ENCODE measurements around the gene SERPING1. TPM values are rescaled to one million over a fixed set of nuclear protein-coding genes. Genes with fewer than 3 reads are reported as not detected.

The SERPING1 gene
- total RNA-seq, 1 donor from 2014 or later = 62.5 TPM

DNA sequence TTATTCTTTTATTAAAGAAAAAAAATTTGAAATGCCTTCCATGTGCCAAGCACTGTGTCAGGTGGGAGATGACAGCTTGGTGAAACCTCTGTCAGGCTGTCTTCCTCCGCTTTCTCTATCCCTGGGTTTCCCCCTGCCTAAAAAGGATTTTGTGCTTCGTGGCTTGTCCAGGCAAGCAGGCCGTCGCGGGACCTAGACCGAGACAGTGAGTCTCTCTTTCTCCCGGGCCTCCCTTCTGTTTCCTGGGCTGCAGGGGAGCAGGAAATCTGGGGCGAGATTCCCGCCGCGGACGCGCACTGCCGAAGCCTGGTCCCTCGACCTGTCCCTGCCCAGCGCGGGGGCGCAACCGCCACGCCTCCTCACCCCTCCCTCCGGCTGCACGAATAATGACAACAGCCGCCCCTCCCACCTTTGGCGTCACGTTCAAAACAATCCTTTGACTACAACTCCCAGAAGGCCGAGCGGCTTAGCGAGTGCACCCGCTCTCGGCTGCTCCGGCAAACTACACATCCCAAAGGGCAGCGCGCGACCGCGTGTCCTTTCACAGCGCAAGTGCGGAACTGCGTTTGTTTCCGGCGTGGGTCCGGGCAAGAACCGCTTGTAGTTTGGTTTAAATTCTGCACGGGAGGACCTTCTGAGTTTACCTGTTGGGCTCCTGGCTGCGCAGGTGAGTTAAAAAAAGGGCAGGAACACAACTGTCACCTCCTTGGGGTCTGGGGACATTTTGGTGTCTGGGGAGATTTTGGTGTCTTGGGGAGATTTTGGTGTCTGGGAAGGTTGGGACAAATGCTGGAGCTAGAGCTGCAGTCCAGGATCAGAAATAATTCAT, 59.9 kb downstream of the SERPING1 start, which contains the start of gene CLP1:
CLP1 (plus strand) TSS at position 569 of the 829 bp plus-strand sequence. CDS start 1,715 bp downstream, outside the sequence.
- Histone ChIP-seq H3K27me3 (ENCODE audit: insufficient read depth, low read length) (no peaks in the 10 kb centered on the region), H3K36me3 (ENCODE audit: insufficient read depth, low read length) (peaks cover 20% of the 10 kb centered on the region), H3K9me3 (ENCODE audit: insufficient read depth, low read depth, low read length) (no peaks in the 10 kb centered on the region), H3K4me1 (ENCODE audit: insufficient read depth, low read length) (peaks cover 4% of the 10 kb centered on the region), H2AFZ (ENCODE audit: low read depth, low read length) (peak within 1 kb of the TSS; percentile 81), H4K20me1 (ENCODE audit: insufficient read depth, low read length) (peaks cover 4% of the 10 kb centered on the region), H3K27ac (ENCODE audit: low read depth, low read length) (peak within 1 kb of the TSS; percentile 76), H3K9ac (ENCODE audit: low read length) (peak within 1 kb of the TSS; percentile 92), H3K4me2 (ENCODE audit: low read length) (peak within 1 kb of the TSS; percentile 94), H3K4me3 (ENCODE audit: insufficient read depth, low read depth, low read length) (peak within 1 kb of the TSS; percentile 94), H3K79me2 (ENCODE audit: insufficient read depth, low read length) (peaks cover 34% of the 10 kb centered on the region)
- Mint-ChIP-seq H3K36me3 (ENCODE audit: low read depth, unreplicated experiment) (peaks cover 5% of the 10 kb centered on the region), H3K27me3 (ENCODE audit: low read depth, unreplicated experiment) (no peaks in the 10 kb centered on the region), H3K4me1 (ENCODE audit: low read depth, unreplicated experiment) (peaks cover 6% of the 10 kb centered on the region), H3K27ac (ENCODE audit: unreplicated experiment) (peak within 1 kb of the TSS; percentile 96), H3K4me3 (ENCODE audit: unreplicated experiment) (peak within 1 kb of the TSS; percentile 99), H3K9me3 (ENCODE audit: unreplicated experiment) (no peaks in the 10 kb centered on the region)
- FAIRE-seq (no peak), DNase-seq (ENCODE audit: low read depth) (peak; percentile 96)
- TF ChIP-seq EZH2 (IDR thresholded peaks at IDR 0.05; ENCODE audit: insufficient read depth, low read length) = no peak
- TF ChIP-seq CTCF (IDR thresholded peaks at IDR 0.05; ENCODE audit: insufficient read depth, low read depth, low read length) = no peak

DNA sequence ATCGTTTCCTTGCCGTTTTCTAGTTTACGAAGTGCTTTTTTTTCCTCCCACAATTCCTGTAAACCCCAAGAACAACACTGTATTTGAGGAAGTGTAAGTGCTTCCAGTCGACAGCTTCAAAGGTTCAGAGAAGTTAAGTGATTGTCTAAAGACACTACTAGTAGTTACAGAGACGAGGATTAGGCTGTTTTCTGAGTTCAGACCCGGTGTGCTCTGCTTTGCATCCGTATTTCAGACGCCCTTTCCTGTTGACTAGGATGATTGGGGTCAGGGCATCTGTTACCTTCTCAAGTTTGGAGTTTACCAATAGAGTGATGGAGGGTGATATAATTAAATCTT, 60.5 kb downstream of the SERPING1 start:
- Histone ChIP-seq H4K20me1 (ENCODE audit: insufficient read depth, low read length) (peaks cover 4% of the 10 kb centered on the region), H3K27me3 (ENCODE audit: insufficient read depth, low read length) (no peaks in the 10 kb centered on the region), H3K9ac (ENCODE audit: low read length) (peak overlapping the region; percentile 92), H3K27ac (ENCODE audit: low read depth, low read length) (peak overlapping the region; percentile 37), H3K4me3 (ENCODE audit: insufficient read depth, low read depth, low read length) (peak overlapping the region; percentile 94), H3K9me3 (ENCODE audit: insufficient read depth, low read depth, low read length) (no peaks in the 10 kb centered on the region), H3K79me2 (ENCODE audit: insufficient read depth, low read length) (peaks cover 34% of the 10 kb centered on the region), H2AFZ (ENCODE audit: low read depth, low read length) (peak overlapping the region; percentile 81), H3K4me2 (ENCODE audit: low read length) (peak overlapping the region; percentile 94), H3K36me3 (ENCODE audit: insufficient read depth, low read length) (peaks cover 20% of the 10 kb centered on the region), H3K4me1 (ENCODE audit: insufficient read depth, low read length) (peaks cover 4% of the 10 kb centered on the region)
- TF ChIP-seq EZH2 (IDR thresholded peaks at IDR 0.05; ENCODE audit: insufficient read depth, low read length) (no peak), CTCF (IDR thresholded peaks at IDR 0.05; ENCODE audit: insufficient read depth, low read depth, low read length) (no peak)
- Mint-ChIP-seq H3K4me3 (ENCODE audit: unreplicated experiment) (peak overlapping the region; percentile 99), H3K4me1 (ENCODE audit: low read depth, unreplicated experiment) (peaks cover 5% of the 10 kb centered on the region), H3K36me3 (ENCODE audit: low read depth, unreplicated experiment) (peaks cover 7% of the 10 kb centered on the region), H3K27ac (ENCODE audit: unreplicated experiment) (peak overlapping the region; percentile 96), H3K27me3 (ENCODE audit: low read depth, unreplicated experiment) (no peaks in the 10 kb centered on the region), H3K9me3 (ENCODE audit: unreplicated experiment) (no peaks in the 10 kb centered on the region)
- DNase-seq (ENCODE audit: low read depth) (no peak), FAIRE-seq (no peak)

DNA sequence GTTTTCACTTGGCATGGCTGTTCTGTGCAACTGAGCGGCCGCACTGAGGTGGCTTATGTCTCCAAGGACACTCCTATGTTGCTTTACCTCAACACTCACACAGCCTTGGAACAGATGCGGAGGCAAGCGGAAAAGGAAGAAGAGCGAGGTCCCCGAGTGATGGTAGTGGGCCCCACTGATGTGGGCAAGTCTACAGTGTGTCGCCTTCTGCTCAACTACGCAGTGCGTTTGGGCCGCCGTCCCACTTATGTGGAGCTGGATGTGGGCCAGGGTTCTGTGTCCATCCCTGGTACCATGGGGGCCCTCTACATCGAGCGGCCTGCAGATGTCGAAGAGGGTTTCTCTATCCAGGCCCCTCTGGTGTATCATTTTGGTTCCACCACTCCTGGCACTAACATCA, 62.2 kb downstream of the SERPING1 start:
- DNase-seq (ENCODE audit: low read depth) (no peak), FAIRE-seq (no peak)
- Mint-ChIP-seq H3K36me3 (ENCODE audit: low read depth, unreplicated experiment) (peaks cover 7% of the 10 kb centered on the region), H3K27me3 (ENCODE audit: low read depth, unreplicated experiment) (no peaks in the 10 kb centered on the region), H3K4me1 (ENCODE audit: low read depth, unreplicated experiment) (peaks cover 2% of the 10 kb centered on the region), H3K4me3 (ENCODE audit: unreplicated experiment) (no peak overlapping the region), H3K9me3 (ENCODE audit: unreplicated experiment) (no peaks in the 10 kb centered on the region), H3K27ac (ENCODE audit: unreplicated experiment) (no peak overlapping the region)
- H3K9ac ChIP-seq (ENCODE audit: low read length) = no peak overlapping the region
- H3K9me3 ChIP-seq (ENCODE audit: insufficient read depth, low read depth, low read length) = no peaks in the 10 kb centered on the region
- no peak overlapping the region for H3K27ac ChIP-seq (ENCODE audit: low read depth, low read length)
- H2AFZ ChIP-seq (ENCODE audit: low read depth, low read length) = no peak overlapping the region
- no peak overlapping the region for H3K4me3 ChIP-seq (ENCODE audit: insufficient read depth, low read depth, low read length)
- H4K20me1 ChIP-seq (ENCODE audit: insufficient read depth, low read length) = peaks cover 4% of the 10 kb centered on the region
- H3K36me3 ChIP-seq (ENCODE audit: insufficient read depth, low read length) = peaks cover 20% of the 10 kb centered on the region
- H3K79me2 ChIP-seq (ENCODE audit: insufficient read depth, low read length) = peaks cover 34% of the 10 kb centered on the region
- H3K27me3 ChIP-seq (ENCODE audit: insufficient read depth, low read length) = no peaks in the 10 kb centered on the region
- peaks cover 4% of the 10 kb centered on the region for H3K4me1 ChIP-seq (ENCODE audit: insufficient read depth, low read length)
- no peak overlapping the region for H3K4me2 ChIP-seq (ENCODE audit: low read length)
- no peak for TF ChIP-seq CTCF (IDR thresholded peaks at IDR 0.05; ENCODE audit: insufficient read depth, low read depth, low read length)
- TF ChIP-seq EZH2 (IDR thresholded peaks at IDR 0.05; ENCODE audit: insufficient read depth, low read length) = no peak
